ENCODE results near the gene TNPO1.

TNPO1 gene

GRCh38 chr5:72878854-72879253, 62.4 kb downstream of the TNPO1 start:
- ChIA-PET CTCF (interaction anchor here (1.2 kb wide), 1 partner anchor 29 kb away, joined by 3 read pairs; no protein-coding TSS in a partner anchor), POLR2A (ENCODE audit: low non-redundant PET) (no interaction called here)
- no peak for DNase-seq (ENCODE audit: low spot score)
- no peak for TF ChIP-seq CTCF (conservative IDR thresholded peaks at IDR 0.05; ENCODE audit: low read depth)
- no peak overlapping the region for H3K27ac ChIP-seq

- ChIA-PET POLR2A (ENCODE audit: low non-redundant PET) (no interaction called here), CTCF (no interaction called here)
- TF ChIP-seq CTCF (conservative IDR thresholded peaks at IDR 0.05; ENCODE audit: low read depth) = no peak
- no peak overlapping the region for H3K27ac ChIP-seq
- no peak for DNase-seq (ENCODE audit: low spot score)
Measured at GRCh38 chr5:72882989-72883388, 66.5 kb downstream of the TNPO1 start.

- CTCF ChIA-PET = interaction anchor here (0.6 kb wide), 1 partner anchor 9 kb away, joined by 3 read pairs; no protein-coding TSS in a partner anchor
- DNase-seq (ENCODE audit: low spot score) = no peak
- no peak overlapping the region for H3K27ac ChIP-seq
- POLR2A ChIA-PET (ENCODE audit: low non-redundant PET) = no interaction called here
- no peak for TF ChIP-seq CTCF (conservative IDR thresholded peaks at IDR 0.05; ENCODE audit: low read depth)
Measured at GRCh38 chr5:72883850-72884249, 67.4 kb downstream of the TNPO1 start.

- ChIA-PET POLR2A (ENCODE audit: low non-redundant PET) (no interaction called here), CTCF (no interaction called here)
- no peak overlapping the region for H3K27ac ChIP-seq
- DNase-seq (ENCODE audit: low spot score) = no peak
- no peak for TF ChIP-seq CTCF (conservative IDR thresholded peaks at IDR 0.05; ENCODE audit: low read depth)
Measured at GRCh38 chr5:72884892-72885291, 68.4 kb downstream of the TNPO1 start.

GRCh38 chr5:72885824-72886223, 69.4 kb downstream of the TNPO1 start:
- ChIA-PET POLR2A (ENCODE audit: low non-redundant PET) (no interaction called here), CTCF (no interaction called here)
- no peak for TF ChIP-seq CTCF (conservative IDR thresholded peaks at IDR 0.05; ENCODE audit: low read depth)
- no peak overlapping the region for H3K27ac ChIP-seq
- DNase-seq (ENCODE audit: low spot score) = no peak

- no peak for TF ChIP-seq CTCF (conservative IDR thresholded peaks at IDR 0.05; ENCODE audit: low read depth)
- DNase-seq (ENCODE audit: low spot score) = no peak
- CTCF ChIA-PET = interaction anchor here (0.6 to 0.7 kb wide), 3 partner anchors 9 to 1289 kb away, joined by 3 to 5 read pairs (median 4); no protein-coding TSS in a partner anchor
- no peak overlapping the region for H3K27ac ChIP-seq
- POLR2A ChIA-PET (ENCODE audit: low non-redundant PET) = no interaction called here
Measured at GRCh38 chr5:72888595-72888994, 72.1 kb downstream of the TNPO1 start.

- CTCF ChIA-PET = interaction anchor here (0.6 to 0.7 kb wide), 2 partner anchors 9 to 563 kb away, joined by 4 to 6 read pairs; no protein-coding TSS in a partner anchor
Measured at GRCh38 chr5:72889324-72889723, 72.9 kb downstream of the TNPO1 start.

More at GRCh38 chr5:72889324-72889723, 72.9 kb downstream of the TNPO1 start:
- no peak for TF ChIP-seq CTCF (conservative IDR thresholded peaks at IDR 0.05; ENCODE audit: low read depth)
- no peak for DNase-seq (ENCODE audit: low spot score)
- POLR2A ChIA-PET (ENCODE audit: low non-redundant PET) = no interaction called here
- no peak overlapping the region for H3K27ac ChIP-seq
